RKO (cell line): ENCODE measurements around the gene SRCIN1.
A peak's percentile ranks its signal among the peaks of the same experiment; 100 is the strongest.
"Not testable (repeated sequence)": the region's sequence is repeated elsewhere in the genome, so short reads cannot be mapped to it uniquely, and the experiment has no call there.

ENCODE experiments used
- DNase-seq: peaks from one replicate; pipeline ENCODE4 v3.0.0-alpha.2; 2016; ENCODE audit warnings: low spot score

The SRCIN1 gene

GRCh38 chr17:38545531-38546225 is 60.1 kb downstream of the SRCIN1 start:
- no peak for DNase-seq

GRCh38 chr17:38544839-38545209 is 60.9 kb downstream of the SRCIN1 start:
- DNase-seq, result no peak

GRCh38 chr17:38544175-38544838 is 61.4 kb downstream of the SRCIN1 start:
- DNase-seq, result no peak

GRCh38 chr17:38543403-38544174 is 62.2 kb downstream of the SRCIN1 start:
- DNase-seq, result no peak

- DNase-seq, result no peak
Observed at GRCh38 chr17:38542286-38542685, 63.5 kb downstream of the SRCIN1 start.

- DNase-seq, result no peak
Observed at GRCh38 chr17:38541281-38541680, 64.5 kb downstream of the SRCIN1 start.

GRCh38 chr17:38540514-38541045 is 65.2 kb downstream of the SRCIN1 start:
- DNase-seq, result no peak

- no peak for DNase-seq
Observed at GRCh38 chr17:38539386-38539785, 66.4 kb downstream of the SRCIN1 start.

- no peak for DNase-seq
Observed at GRCh38 chr17:38538906-38539305, 66.8 kb downstream of the SRCIN1 start.

- DNase-seq, result no peak
Observed at GRCh38 chr17:38536661-38537060, 69.1 kb downstream of the SRCIN1 start.

- DNase-seq, result no peak
Observed at GRCh38 chr17:38535886-38536285, 69.9 kb downstream of the SRCIN1 start.

GRCh38 chr17:38534498-38534885 is 71.3 kb downstream of the SRCIN1 start:
- DNase-seq, result no peak

- DNase-seq, result no peak
Observed at GRCh38 chr17:38533866-38534497, 71.8 kb downstream of the SRCIN1 start.

- DNase-seq, result no peak
Observed at GRCh38 chr17:38533241-38533640, 72.5 kb downstream of the SRCIN1 start.

- DNase-seq, result no peak
Observed at GRCh38 chr17:38532451-38532850, 73.3 kb downstream of the SRCIN1 start.

GRCh38 chr17:38531761-38532160 is 74.0 kb downstream of the SRCIN1 start:
- DNase-seq, result not testable (repeated sequence)

GRCh38 chr17:38530856-38531255 is 74.9 kb downstream of the SRCIN1 start:
- not testable (repeated sequence) for DNase-seq

GRCh38 chr17:38528141-38528540 is 77.6 kb downstream of the SRCIN1 start:
- DNase-seq, result not testable (repeated sequence)

- DNase-seq, result not testable (repeated sequence)
Observed at GRCh38 chr17:38526526-38526925, 79.2 kb downstream of the SRCIN1 start.

GRCh38 chr17:38512473-38513058 is 93.2 kb downstream of the SRCIN1 start:
- no peak for DNase-seq

GRCh38 chr17:38511150-38512108 is 94.3 kb downstream of the SRCIN1 start:
- DNase-seq, result peak; percentile 18
